OCI-LY7 (cell line): ENCODE results near the gene SEC23IP.

Experiments
- EZH2phosphoT487 ChIP-seq: fragments of 200-600 bp; sonication (generic); IDR thresholded peaks from 2 replicates; pipeline ENCODE4 v1.6.1; 2018; ENCODE audit warnings: low read depth, borderline replicate concordance, mild to moderate bottlenecking, mixed run types, antibody characterized with exemption, low read length, moderate library complexity, mixed read lengths
- TF ChIP-seq, protein P1 (sequence below): fragments of 200-600 bp; sonication (generic); conservative IDR thresholded peaks from 2 replicates; pipeline ENCODE4 v1.5.1; 2014; ENCODE audit warnings: mild to moderate bottlenecking, antibody characterized with exemption, low read length, moderate library complexity, mixed read lengths

DNA sequence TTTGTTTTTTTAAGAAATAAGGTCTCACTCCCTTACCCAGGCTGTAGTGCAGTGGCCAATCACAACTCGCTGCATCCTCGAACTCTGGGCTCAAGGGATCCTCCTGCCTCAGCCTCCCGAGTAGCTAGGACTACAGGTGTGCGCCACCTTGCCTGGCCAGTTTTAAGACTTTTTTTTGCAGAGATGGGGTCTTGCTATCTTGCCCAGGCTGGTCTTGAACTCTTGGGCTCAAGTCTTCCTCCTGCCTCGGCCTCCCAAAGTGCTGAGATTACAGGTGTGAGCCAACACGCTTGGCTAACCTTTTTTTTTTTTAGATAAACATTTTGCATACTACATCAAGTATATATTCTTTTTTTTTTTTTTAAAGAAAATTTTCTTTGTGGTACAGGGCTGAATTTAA lies 18.2 kb downstream of the SEC23IP start:
- TF ChIP-seq, protein P1, sequence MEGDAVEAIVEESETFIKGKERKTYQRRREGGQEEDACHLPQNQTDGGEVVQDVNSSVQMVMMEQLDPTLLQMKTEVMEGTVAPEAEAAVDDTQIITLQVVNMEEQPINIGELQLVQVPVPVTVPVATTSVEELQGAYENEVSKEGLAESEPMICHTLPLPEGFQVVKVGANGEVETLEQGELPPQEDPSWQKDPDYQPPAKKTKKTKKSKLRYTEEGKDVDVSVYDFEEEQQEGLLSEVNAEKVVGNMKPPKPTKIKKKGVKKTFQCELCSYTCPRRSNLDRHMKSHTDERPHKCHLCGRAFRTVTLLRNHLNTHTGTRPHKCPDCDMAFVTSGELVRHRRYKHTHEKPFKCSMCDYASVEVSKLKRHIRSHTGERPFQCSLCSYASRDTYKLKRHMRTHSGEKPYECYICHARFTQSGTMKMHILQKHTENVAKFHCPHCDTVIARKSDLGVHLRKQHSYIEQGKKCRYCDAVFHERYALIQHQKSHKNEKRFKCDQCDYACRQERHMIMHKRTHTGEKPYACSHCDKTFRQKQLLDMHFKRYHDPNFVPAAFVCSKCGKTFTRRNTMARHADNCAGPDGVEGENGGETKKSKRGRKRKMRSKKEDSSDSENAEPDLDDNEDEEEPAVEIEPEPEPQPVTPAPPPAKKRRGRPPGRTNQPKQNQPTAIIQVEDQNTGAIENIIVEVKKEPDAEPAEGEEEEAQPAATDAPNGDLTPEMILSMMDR: no peak
- TF ChIP-seq EZH2phosphoT487: no peak
